GM12892 (cell line): ENCODE measurements around the gene FRMD4B.

Experiments
- DNase-seq: peaks from one replicate; pipeline ENCODE4 v3.0.0; 2011; ENCODE audit not compliant: insufficient read length
- FAIRE-seq: peaks from 2 replicates; lab custom pipeline; 2011; peaks lifted over from hg19 to GRCh38; lab: Jason Lieb, UNC
- POLR2A ChIP-seq: IDR thresholded peaks from 2 replicates; pipeline ENCODE4 v1.6.1; 2011; ENCODE audit warnings: low read depth, low read length, control low read depth
- POLR2AphosphoS5 ChIP-seq: IDR thresholded peaks from 2 replicates; pipeline ENCODE4 v1.6.1; 2011; ENCODE audit warnings: low read depth, low read length, control low read depth
- TAF1 ChIP-seq: IDR thresholded peaks from 2 replicates; pipeline ENCODE4 v1.6.1; 2011; ENCODE audit warnings: low read depth, mild to moderate bottlenecking, control low read depth, low read length, borderline replicate concordance

The FRMD4B gene

DNA sequence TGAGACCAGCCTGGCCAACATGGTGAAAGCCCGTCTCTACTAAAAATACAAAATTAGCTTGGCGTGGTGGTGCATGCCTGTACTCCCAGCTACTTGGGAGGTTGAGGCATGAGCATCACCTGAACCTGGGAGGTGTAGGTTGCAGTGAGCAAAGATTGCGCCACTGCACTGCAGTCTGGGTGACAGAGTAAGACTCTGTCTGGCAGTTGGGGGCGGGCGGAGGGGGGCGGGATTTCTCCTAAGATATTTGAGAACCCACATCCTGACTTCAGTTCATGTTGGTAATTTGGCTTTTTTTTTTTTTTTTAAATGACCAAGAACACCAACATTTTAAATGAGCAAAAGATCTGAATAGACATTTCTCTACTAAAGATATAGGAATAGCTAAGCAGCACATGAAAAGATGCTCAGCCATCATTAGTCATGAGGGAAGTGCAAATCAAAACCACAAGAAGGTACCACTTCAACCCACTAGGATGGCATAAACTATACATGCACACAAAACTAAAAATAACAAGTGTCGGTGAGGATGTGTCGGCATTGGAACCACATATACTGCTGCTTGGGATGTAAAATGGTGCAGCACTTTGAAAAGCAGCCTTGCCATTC lies 187.9 kb downstream of the FRMD4B start:
- no peak for TF ChIP-seq POLR2AphosphoS5
- TF ChIP-seq POLR2A = no peak
- no peak for TF ChIP-seq TAF1
- no peak for DNase-seq
- FAIRE-seq = no peak

DNA sequence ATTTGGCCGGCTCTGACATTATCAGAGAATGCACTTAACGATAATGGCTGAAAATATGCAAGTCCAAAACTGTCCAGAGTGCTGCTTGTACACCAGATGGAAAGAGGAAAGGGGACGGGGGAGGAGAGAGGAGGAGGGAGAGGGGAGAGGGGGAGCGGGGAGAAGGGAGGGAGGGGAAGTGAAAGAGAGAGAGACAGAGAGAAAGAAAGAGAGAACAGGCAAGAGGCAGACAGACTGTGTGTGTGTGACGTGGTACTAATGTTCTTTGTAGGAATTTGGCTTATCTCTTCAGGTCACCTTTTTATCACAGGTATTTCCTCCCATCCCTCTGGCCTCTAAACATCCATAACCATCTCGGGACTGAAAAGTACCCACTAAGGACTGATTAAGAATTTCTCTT lies 188.4 kb downstream of the FRMD4B start:
- FAIRE-seq = no peak
- TF ChIP-seq TAF1 (no peak), POLR2A (no peak), POLR2AphosphoS5 (no peak)
- DNase-seq = no peak

DNA sequence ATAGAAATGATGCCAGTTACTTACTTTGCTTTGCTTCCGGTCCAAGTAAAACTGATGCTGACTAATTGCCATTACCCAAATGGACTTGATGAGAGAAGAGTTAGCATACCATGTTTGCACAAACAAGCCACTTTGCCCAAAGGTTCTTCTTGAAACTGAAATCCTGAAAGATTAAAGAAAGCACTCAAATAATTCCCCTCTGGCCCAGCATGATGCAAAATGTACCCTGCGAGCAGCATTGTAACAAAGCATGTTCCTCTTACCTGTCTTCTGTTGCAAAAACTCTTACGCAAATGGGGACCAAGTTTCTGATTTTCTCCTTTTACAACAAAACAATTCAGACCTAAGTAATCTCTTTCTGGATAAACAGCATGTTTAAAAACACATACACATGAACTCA lies 189.0 kb downstream of the FRMD4B start:
- TF ChIP-seq TAF1 (no peak), POLR2AphosphoS5 (no peak), POLR2A (no peak)
- FAIRE-seq (no peak), DNase-seq (no peak)

DNA sequence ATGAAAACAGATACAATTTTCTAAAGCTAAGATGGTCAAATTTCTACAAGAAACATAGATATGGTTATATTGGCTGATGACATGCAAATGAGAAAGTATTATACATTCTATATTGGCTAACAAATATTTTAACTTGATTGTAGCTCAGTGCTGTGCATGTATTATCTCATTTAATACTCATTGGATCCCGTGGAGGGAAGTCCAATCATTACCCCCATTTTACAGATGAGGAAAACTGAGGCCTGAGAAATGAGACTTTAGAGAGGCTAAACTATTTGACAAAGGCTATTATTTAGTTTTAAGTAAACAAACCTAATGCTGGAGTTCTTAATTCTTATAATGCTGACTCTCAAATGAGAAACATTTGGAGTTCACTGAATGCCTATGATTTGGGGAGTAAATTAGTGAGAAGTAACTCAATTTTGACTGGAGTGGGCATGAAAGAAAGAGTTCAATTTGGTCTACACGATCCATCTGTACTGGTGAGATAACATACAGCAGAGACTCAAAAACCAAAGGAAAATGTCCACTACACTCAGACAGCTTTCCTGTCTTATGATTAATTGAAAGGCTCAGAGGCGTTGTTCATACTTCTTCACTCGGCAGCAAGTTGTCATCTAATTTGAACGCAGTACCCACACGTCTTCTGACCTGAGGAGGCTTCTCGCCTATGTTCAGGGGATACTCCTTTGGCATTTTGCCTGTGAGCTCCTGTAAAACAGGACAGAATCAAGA lies 191.3 kb downstream of the FRMD4B start:
- DNase-seq = no peak
- TF ChIP-seq POLR2AphosphoS5 (no peak), TAF1 (no peak), POLR2A (no peak)
- no peak for FAIRE-seq

DNA sequence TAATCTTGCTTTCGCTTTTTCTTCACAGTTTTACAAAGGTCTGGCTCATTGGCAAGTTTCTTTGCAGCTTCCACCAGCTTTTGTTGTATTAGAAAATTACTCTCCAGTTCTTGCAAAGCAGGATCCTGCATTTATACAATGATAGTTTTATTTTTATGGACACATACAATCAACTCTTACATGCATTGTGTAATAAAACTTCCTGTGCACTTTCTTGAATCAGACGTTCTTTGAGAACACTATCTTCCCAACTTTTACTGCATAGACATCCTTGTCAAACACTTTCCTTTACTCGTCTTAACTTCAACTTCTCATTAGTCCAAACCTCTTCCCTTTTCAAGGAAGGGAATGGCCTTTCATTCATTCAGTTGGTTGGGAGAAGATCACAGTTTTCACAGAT lies 192.1 kb downstream of the FRMD4B start:
- FAIRE-seq (no peak), DNase-seq (no peak)
- TF ChIP-seq POLR2AphosphoS5 (no peak), POLR2A (no peak), TAF1 (no peak)

DNA sequence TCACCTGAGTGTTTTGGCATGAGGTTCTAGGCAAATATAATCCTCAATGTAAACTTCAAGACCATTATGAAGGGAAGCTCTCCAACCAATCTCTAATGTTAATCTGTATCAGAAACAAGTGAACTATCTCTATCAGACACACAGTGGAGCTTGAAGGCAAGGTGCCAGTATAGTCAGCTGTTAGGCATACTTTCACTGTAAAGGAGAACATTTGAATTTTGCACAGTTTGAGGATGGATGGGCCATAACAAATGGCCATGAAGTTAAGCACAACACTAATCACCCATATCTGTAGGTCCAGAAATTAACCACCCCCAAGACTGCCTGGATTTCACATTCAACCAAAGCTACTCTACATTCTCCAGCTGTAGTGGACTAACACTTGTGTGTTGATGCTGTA lies 194.4 kb downstream of the FRMD4B start:
- TF ChIP-seq POLR2AphosphoS5 (no peak), TAF1 (no peak), POLR2A (no peak)
- no peak for FAIRE-seq

DNA sequence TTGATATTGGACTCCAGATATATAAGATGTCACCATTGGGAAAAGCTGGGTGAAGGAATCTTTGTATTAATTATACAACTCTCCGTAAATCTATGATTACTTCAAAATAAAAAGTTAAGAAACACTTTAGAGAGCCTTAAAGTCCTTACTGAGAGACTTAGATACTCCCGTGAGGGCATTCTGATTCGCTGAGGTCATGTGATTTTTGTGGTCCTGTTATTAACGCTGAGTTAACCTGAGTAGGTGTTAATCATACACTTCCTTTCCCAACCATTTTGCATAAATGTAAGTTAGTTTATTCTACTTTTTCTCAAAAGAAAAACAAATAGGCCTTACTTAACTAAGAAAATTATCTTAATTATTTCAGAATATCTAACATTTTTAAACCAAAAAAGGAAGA lies 196.4 kb downstream of the FRMD4B start:
- DNase-seq (no peak), FAIRE-seq (no peak)
- TF ChIP-seq POLR2A (no peak), POLR2AphosphoS5 (no peak), TAF1 (no peak)

More for the DNA sequence above, 194.4 kb downstream of the FRMD4B start:
- no peak for DNase-seq

DNA sequence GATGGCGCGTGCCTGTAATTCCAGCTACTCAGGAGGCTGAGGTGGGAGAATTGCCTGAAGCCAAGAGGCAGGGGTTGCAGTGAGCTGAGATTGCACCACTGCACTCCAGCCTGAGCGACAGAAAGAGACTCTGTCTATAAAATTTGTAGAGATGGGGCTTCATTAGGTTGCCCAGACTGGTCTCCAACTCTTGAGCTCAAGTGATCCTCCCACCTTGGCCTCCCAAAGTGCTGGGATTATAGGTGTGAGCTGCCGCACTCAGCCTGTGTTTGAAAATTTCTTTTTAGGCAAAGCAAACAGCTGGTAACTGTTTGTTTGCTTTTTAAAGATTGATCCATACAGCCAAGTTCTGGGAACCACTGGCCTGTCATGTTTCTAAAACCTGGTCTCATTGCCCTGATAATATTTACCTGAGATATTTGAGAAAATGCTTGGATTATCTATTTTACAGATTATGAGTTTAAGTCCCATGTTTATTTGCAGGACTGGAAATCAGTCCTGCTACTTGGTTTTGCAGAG lies 199.3 kb downstream of the FRMD4B start:
- no peak for FAIRE-seq
- DNase-seq = no peak
- no peak for TF ChIP-seq TAF1
- TF ChIP-seq POLR2A = no peak
- TF ChIP-seq POLR2AphosphoS5 = no peak

DNA sequence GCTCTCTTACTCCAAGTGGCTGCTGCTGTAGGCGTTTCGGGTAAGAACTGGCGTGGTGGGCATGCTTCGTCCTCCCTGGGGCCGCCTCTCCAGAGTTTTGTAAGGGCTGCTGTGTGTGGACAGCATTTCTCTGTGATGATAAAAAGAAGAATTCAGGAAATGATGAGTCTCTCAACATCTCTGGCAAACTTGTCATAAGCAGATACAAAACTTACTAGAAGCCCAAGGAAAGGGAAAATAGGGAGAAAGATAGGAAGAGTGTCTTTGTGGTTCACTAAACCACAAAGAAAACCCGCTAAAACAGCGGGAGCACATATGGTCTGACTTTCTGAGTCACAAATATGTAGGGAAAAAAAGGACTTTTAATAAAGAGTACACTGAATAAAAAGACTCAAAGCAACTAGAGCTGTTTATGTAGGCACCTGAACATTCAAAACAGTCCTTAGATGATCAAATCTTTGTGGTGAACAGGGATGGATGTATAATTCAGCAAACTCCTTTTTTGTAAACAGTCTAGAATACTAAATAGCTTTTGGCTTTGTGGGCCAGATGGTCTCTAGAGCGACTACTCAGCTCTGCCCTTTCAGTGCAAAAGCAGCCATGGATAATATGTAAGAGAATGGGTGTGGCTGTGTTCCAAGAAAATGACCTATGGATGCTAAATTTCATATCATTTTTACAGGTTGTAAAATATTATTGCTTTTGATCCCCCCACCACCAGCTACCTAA lies 203.1 kb downstream of the FRMD4B start:
- no peak for TF ChIP-seq POLR2AphosphoS5
- TF ChIP-seq POLR2A = no peak
- no peak for TF ChIP-seq TAF1
- DNase-seq (no peak), FAIRE-seq (no peak)

DNA sequence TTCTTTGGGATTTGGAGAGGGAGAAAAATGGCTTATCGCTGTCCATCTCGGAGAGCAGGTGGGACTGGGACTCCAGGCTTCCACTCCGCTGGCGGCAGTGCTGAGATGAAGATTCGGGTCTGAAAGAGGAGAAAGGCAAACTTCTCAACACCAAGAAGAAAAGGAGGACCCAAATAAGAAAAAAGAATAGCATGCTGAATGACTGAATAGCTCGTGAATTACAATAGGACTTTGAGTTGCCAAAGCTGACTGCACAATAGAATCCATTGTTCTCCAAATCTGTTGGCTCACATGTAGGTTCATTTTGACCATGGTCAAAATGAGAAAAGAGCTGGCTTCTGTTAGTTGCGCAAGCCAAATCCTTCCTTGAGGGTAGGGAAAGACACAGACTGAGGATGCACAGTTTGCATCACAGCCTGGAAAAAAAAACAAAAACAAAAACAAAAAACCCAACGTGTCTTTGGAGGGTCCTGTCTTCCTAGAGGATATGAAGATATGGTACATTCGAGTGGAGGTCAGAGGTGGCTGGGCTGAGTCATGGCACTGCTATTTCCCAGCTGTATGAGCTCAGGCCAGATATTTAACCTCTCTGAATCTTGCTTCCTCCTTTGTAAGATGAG lies 204.2 kb downstream of the FRMD4B start:
- no peak for TF ChIP-seq POLR2AphosphoS5
- TF ChIP-seq TAF1 = no peak
- TF ChIP-seq POLR2A = no peak
- no peak for FAIRE-seq
- DNase-seq = no peak

DNA sequence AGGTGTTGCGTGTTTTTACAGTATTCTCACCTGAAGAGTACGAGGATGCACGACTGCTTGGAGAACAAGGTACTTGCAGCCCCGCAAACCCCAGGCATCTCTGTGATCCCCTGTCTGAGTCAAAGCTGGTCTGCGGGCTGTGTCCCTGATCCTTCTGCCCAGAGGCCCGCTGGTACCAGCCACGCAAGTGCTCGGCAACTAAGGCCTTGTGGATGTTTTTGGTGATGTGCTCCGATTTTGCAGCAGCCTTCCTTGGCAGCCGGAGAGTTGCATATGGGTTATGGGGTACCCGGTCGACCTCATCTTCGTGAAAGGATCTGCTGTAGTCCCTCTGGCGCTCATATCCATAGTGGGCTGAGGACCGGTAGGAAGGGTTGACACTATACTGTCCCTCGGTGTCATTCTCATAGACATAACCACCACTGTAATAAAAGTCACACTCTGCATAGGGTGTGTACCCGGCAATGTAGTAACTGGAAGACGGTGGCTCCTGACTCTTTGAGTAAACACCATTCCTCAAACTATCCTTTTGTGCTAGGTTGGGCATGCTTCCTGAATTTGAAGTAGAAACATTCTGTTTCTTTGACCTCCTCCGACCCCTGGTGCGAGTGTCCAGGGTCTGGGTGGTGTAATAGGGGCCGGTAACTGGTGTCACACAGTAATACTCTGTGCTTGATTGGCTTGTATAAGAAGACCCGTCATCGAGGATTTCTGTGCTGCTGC lies 204.9 kb downstream of the FRMD4B start:
- FAIRE-seq = no peak
- TF ChIP-seq POLR2A (no peak), POLR2AphosphoS5 (no peak), TAF1 (no peak)

More for the DNA sequence above, 204.9 kb downstream of the FRMD4B start:
- DNase-seq = no peak
